HepG2 (cell line): ENCODE results near the gene SMARCA5. TPM values are rescaled to one million over a fixed set of nuclear protein-coding genes. Genes with fewer than 3 reads are reported as not detected.

Source experiments
- ATF7 ChIP-seq, 2 experiments: fragments of 450-650 bp in 1 of 2; sonication (generic) in 1 of 2; formaldehyde crosslinking in 1 of 2; IDR thresholded peaks; 2 replicates each; pipeline versions ENCODE4 v1.4.0 to v1.6.1; 2016 to 2020; ENCODE audit warnings: antibody characterized with exemption in 1 of 2, mild to moderate bottlenecking in 1 of 2, missing genetic modification reagents in 1 of 2
- DR1 ChIP-seq: sonication (generic); formaldehyde crosslinking; IDR thresholded peaks from 2 replicates; pipeline ENCODE4 v1.8.0; 2021; ENCODE audit warnings: mild to moderate bottlenecking, missing genetic modification reagents, inconsistent platforms
- IKZF4 ChIP-seq: sonication (generic); formaldehyde crosslinking; IDR thresholded peaks from 2 replicates; pipeline ENCODE4 v1.5.1; 2020; ENCODE audit warnings: borderline replicate concordance, mild to moderate bottlenecking, low read depth, missing genetic modification reagents; ENCODE audit errors: not compliant biosample characterization
- KAT8 ChIP-seq: IDR thresholded peaks from 2 replicates; pipeline ENCODE4 v1.6.1; 2016; ENCODE audit warnings: missing genetic modification reagents, missing compliant biosample characterization
- MTF2 ChIP-seq: sonication (generic); formaldehyde crosslinking; IDR thresholded peaks from 2 replicates; pipeline ENCODE4 v1.5.0; 2020; ENCODE audit warnings: missing genetic modification reagents, borderline replicate concordance
- NR2F1 ChIP-seq, 2 experiments: fragments of 450-650 bp in 1 of 2; formaldehyde crosslinking in 1 of 2; IDR thresholded peaks; 2 replicates each; pipeline versions ENCODE4 v1.5.0 to v1.6.1; 2016 to 2020; ENCODE audit warnings: mild to moderate bottlenecking in 1 of 2, missing compliant biosample characterization in 1 of 2, missing genetic modification reagents in 1 of 2, moderate library complexity in 1 of 2
- RBFOX2 ChIP-seq: fragments of 200-400 bp; formaldehyde crosslinking; IDR thresholded peaks from 2 replicates; pipeline ENCODE4 v1.6.1; 2017; ENCODE audit warnings: low read depth, mild to moderate bottlenecking, low read length
- SMC3 ChIP-seq: IDR thresholded peaks from 2 replicates; pipeline ENCODE4 v1.6.1; 2011; ENCODE audit warnings: low read length, improper control_type of control experiment
- STAT5B ChIP-seq: sonication (generic); formaldehyde crosslinking; IDR thresholded peaks from 2 replicates; pipeline ENCODE4 v1.4.0; 2020; ENCODE audit warnings: missing genetic modification reagents
- ZFP90 ChIP-seq: sonication (generic); formaldehyde crosslinking; IDR thresholded peaks from 2 replicates; pipeline ENCODE4 v1.8.0; 2022; ENCODE audit warnings: missing genetic modification reagents, mild to moderate bottlenecking, inconsistent platforms, borderline replicate concordance
- ZMAT3 ChIP-seq: sonication (generic); formaldehyde crosslinking; conservative IDR thresholded peaks from 2 replicates; pipeline ENCODE4 v1.7.0; 2021; ENCODE audit warnings: missing genetic modification reagents
- ZSCAN21 ChIP-seq: sonication (generic); formaldehyde crosslinking; IDR thresholded peaks from 2 replicates; pipeline ENCODE4 v1.8.0; 2022; ENCODE audit warnings: mild to moderate bottlenecking, missing genetic modification reagents, moderate library complexity, borderline replicate concordance
- polyA plus RNA-seq, 8 experiments: library from polyadenylated mRNA; depleted of rRNA in 3 of 8; stranded (reverse) in 7 of 8; unstranded in 1 of 8; fragments of >200 nt; fragmentation: Illumina TruSeq in 4 of 8; extraction: Trizol in 4 of 8; gene quantifications; 2 replicates each; pipeline versions ENCODE4 v1.2.1 to v1.2.3, GENCODE V29; 2011 to 2016; ENCODE audit warnings: low read depth in 4 of 8, missing spikeins in 1 of 8, mixed read lengths in 1 of 8; ENCODE audit not compliant: insufficient read depth in 1 of 8
- total RNA-seq, 5 experiments: library from RNA; depleted of rRNA; stranded (reverse); fragments of >200 nt; fragmentation: Illumina TruSeq; extraction: Trizol; gene quantifications; 2 replicates each; pipeline ENCODE4 v1.2.3, GENCODE V29; 2016; ENCODE audit warnings: low read depth in 1 of 5
- TF ChIP-seq, protein P1 (sequence below): sonication (generic); formaldehyde crosslinking; IDR thresholded peaks from 2 replicates; pipeline ENCODE4 v1.5.1; 2020; ENCODE audit warnings: missing genetic modification reagents, mild to moderate bottlenecking, borderline replicate concordance
- TF ChIP-seq, protein P2 (sequence below): sonication (generic); formaldehyde crosslinking; IDR thresholded peaks from 2 replicates; pipeline ENCODE4 v1.4.0; 2020; ENCODE audit warnings: missing genetic modification reagents
- TF ChIP-seq, protein P3 (sequence below): sonication (generic); formaldehyde crosslinking; conservative IDR thresholded peaks from 2 replicates; pipeline ENCODE4 v1.8.0; 2022; ENCODE audit warnings: low read depth, missing genetic modification reagents
- TF ChIP-seq, protein P4 (sequence below): sonication (generic); formaldehyde crosslinking; IDR thresholded peaks from 2 replicates; pipeline ENCODE4 v1.5.1; 2020; ENCODE audit warnings: missing genetic modification reagents, mild to moderate bottlenecking, borderline replicate concordance

Gene SMARCA5
- total and polyA plus RNA-seq, 2 of the 13 experiments (the other 11 are each of a cell fraction or from before 2014, with no cell fraction given), result 7.0 to 37.5 TPM

DNA sequence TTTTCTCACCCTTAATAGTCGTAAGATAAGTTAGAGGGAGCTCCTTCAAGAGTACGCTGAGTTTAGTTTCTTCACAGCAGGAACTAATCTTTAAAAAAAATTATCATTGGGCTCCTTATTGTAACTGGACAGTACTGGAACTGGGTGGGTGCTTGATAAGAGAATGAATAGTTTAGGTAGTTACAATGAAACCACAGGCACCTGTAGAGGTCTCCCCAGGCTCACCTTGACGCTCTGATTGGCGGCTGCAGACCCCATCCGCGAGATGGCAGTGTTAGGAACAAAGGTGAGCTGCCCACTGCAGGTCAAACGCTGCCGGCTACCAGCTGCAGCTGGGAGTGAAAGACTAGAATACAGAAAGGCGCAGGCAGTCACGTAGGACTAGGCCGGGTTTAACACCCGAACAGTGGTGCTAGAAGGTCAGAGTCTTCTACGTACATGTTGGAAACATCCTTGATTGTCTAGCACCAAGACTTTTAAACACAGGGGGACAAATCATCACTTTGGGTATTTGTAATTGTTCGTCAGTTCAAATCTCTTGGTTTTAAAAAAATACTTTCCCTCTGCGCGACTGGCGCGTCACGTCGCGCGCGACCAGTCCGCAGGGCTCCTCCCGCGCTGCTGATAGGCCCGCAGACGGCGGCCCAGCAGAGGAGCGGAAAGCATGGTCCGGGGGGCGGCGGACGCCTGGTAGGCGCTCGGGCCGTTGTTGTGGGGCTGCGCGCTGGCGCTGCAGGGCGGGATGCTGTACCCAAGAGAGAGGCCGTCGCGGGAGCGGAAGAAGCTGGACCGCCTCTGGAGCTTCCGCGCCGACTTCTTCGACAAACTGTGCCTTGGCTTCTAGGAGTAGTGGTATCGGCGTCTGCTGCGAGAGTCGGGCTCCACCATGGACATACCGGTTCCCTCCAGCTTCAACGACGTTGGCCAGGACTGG lies 45.6 kb downstream of the SMARCA5 start (continued):
- TF ChIP-seq ATF7 (IDR thresholded peaks at IDR 0.05) (no peak), ATF7 (CRISPR knock-in tag; IDR thresholded peaks at IDR 0.05) (no peak), ZFP90 (CRISPR knock-in tag) (peak; percentile 57; the same call in 1 of the 2 replicates), MTF2 (no peak), RBFOX2 (peak; percentile 69), STAT5B (CRISPR knock-in tag) (no peak), DR1 (CRISPR knock-in tag) (no peak), KAT8 (CRISPR knock-in tag) (peak; percentile 66), ZSCAN21 (CRISPR knock-in tag) (0 out of 2 replicates have a peak, but pooled peaks have one; percentile 5), ZMAT3 (CRISPR knock-in tag) (no peak), IKZF4 (CRISPR knock-in tag) (no peak), NR2F1 (CRISPR knock-in tag; IDR thresholded peaks at IDR 0.05) (0 out of 4 replicates have a peak, but pooled peaks of 1 of the 2 experiments have one; percentile 34), SMC3 (peak; percentile 53; the same call in 1 of the 2 replicates)
- TF ChIP-seq, protein P1, sequence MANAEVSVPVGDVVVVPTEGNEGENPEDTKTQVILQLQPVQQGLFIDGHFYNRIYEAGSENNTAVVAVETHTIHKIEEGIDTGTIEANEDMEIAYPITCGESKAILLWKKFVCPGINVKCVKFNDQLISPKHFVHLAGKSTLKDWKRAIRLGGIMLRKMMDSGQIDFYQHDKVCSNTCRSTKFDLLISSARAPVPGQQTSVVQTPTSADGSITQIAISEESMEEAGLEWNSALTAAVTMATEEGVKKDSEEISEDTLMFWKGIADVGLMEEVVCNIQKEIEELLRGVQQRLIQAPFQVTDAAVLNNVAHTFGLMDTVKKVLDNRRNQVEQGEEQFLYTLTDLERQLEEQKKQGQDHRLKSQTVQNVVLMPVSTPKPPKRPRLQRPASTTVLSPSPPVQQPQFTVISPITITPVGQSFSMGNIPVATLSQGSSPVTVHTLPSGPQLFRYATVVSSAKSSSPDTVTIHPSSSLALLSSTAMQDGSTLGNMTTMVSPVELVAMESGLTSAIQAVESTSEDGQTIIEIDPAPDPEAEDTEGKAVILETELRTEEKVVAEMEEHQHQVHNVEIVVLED (CRISPR knock-in tag), result peak; percentile 36; the same call in 1 of the 2 replicates
- TF ChIP-seq, protein P2, sequence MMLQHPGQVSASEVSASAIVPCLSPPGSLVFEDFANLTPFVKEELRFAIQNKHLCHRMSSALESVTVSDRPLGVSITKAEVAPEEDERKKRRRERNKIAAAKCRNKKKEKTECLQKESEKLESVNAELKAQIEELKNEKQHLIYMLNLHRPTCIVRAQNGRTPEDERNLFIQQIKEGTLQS (CRISPR knock-in tag), result no peak
- TF ChIP-seq, protein P3, sequence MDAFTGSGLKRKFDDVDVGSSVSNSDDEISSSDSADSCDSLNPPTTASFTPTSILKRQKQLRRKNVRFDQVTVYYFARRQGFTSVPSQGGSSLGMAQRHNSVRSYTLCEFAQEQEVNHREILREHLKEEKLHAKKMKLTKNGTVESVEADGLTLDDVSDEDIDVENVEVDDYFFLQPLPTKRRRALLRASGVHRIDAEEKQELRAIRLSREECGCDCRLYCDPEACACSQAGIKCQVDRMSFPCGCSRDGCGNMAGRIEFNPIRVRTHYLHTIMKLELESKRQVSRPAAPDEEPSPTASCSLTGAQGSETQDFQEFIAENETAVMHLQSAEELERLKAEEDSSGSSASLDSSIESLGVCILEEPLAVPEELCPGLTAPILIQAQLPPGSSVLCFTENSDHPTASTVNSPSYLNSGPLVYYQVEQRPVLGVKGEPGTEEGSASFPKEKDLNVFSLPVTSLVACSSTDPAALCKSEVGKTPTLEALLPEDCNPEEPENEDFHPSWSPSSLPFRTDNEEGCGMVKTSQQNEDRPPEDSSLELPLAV (CRISPR knock-in tag), result no peak
- TF ChIP-seq, protein P4, sequence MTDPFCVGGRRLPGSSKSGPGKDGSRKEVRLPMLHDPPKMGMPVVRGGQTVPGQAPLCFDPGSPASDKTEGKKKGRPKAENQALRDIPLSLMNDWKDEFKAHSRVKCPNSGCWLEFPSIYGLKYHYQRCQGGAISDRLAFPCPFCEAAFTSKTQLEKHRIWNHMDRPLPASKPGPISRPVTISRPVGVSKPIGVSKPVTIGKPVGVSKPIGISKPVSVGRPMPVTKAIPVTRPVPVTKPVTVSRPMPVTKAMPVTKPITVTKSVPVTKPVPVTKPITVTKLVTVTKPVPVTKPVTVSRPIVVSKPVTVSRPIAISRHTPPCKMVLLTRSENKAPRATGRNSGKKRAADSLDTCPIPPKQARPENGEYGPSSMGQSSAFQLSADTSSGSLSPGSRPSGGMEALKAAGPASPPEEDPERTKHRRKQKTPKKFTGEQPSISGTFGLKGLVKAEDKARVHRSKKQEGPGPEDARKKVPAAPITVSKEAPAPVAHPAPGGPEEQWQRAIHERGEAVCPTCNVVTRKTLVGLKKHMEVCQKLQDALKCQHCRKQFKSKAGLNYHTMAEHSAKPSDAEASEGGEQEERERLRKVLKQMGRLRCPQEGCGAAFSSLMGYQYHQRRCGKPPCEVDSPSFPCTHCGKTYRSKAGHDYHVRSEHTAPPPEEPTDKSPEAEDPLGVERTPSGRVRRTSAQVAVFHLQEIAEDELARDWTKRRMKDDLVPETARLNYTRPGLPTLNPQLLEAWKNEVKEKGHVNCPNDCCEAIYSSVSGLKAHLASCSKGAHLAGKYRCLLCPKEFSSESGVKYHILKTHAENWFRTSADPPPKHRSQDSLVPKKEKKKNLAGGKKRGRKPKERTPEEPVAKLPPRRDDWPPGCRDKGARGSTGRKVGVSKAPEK (CRISPR knock-in tag), result peak; percentile 52; the same call in 1 of the 2 replicates
